SK-N-SH (cell line): ENCODE measurements around the gene ELMO3. TPM values are rescaled to one million over a fixed set of nuclear protein-coding genes. Genes with fewer than 3 reads are reported as not detected.
A peak's percentile ranks its signal among the peaks of the same experiment; 100 is the strongest.

Experiments
- CTCF ChIA-PET: fragments of 300-600, 350-600 bp; formaldehyde crosslinking; extraction: SDS; loops from one replicate; lab custom pipeline; 2021; lab: Yijun Ruan, JAX
- POLR2A ChIA-PET: fragments of 350-600 bp; sonication (Branson Sonifier 250); formaldehyde crosslinking; extraction: SDS; loops from one replicate; lab custom pipeline; 2020; ENCODE audit warnings: antibody characterized with exemption, inconsistent platforms; lab: Yijun Ruan, JAX
- DNase-seq: peaks from one replicate; pipeline ENCODE4 v3.0.0; 2012
- H2AFZ ChIP-seq: fragments of 200-600 bp; sonication (generic); 2 replicates; pipeline ENCODE4 v1.8.1; 2016; ENCODE audit warnings: antibody characterized with exemption, mild to moderate bottlenecking, low read depth
- H3F3A ChIP-seq: fragments of 200-600 bp; sonication (generic); replicated peaks from 2 replicates; pipeline ENCODE3; 2016; ENCODE audit warnings: antibody characterized with exemption, mild to moderate bottlenecking; ENCODE audit not compliant: insufficient read depth
- H3K27ac ChIP-seq, 2 experiments: fragments of 200-500 bp in 1 of 2; fragments of 200-600 bp in 1 of 2; sonication (Bioruptor generic) in 1 of 2; sonication (generic), shearing (Covaris generic) in 1 of 2; 2 replicates each; pipeline versions ENCODE4 v1.5.1 to v1.6.1; 2014 to 2016; ENCODE audit warnings: low read depth in 2 of 2, inconsistent platforms in 1 of 2, low read length in 1 of 2, mild to moderate bottlenecking in 1 of 2, mixed read lengths in 1 of 2
- H3K27me3 ChIP-seq: fragments of 200-600 bp; sonication (generic), shearing (Covaris generic); 2 replicates; pipeline ENCODE4 v1.6.1; 2016; ENCODE audit warnings: mixed run types; ENCODE audit not compliant: insufficient read depth
- H3K36me3 ChIP-seq, 2 experiments: fragments of 200-500 bp in 1 of 2; fragments of 200-600 bp in 1 of 2; sonication (Bioruptor generic) in 1 of 2; sonication (generic) in 1 of 2; replicated peaks in 1 of 2; 2 replicates each; pipeline versions ENCODE3 to v1.5.1; 2014 to 2016; ENCODE audit warnings: low read length in 1 of 2, mild to moderate bottlenecking in 1 of 2; ENCODE audit not compliant: insufficient read depth in 2 of 2, control insufficient read depth in 1 of 2
- H3K4me1 ChIP-seq, 2 experiments: fragments of 200-500 bp in 1 of 2; fragments of 200-600 bp in 1 of 2; sonication (Bioruptor generic) in 1 of 2; sonication (generic), shearing (Covaris generic) in 1 of 2; 2 replicates each; pipeline versions ENCODE4 v1.5.1 to v1.6.1; 2014 to 2016; ENCODE audit warnings: low read depth in 1 of 2, low read length in 1 of 2, mixed run types in 1 of 2; ENCODE audit not compliant: insufficient read depth in 2 of 2, control insufficient read depth in 1 of 2
- H3K4me2 ChIP-seq: fragments of 200-600 bp; sonication (generic), shearing (Covaris generic); 2 replicates; pipeline ENCODE4 v1.6.1; 2017; ENCODE audit warnings: mixed run types
- H3K4me3 ChIP-seq, 2 experiments: fragments of 200-500 bp in 1 of 2; fragments of 200-600 bp in 1 of 2; sonication (Bioruptor generic) in 1 of 2; sonication (generic), shearing (Covaris generic) in 1 of 2; 2 replicates each; pipeline versions ENCODE4 v1.5.1 to v1.8.1; 2014 to 2016; ENCODE audit warnings: low read depth in 2 of 2, inconsistent platforms in 1 of 2, low read length in 1 of 2, mild to moderate bottlenecking in 1 of 2, mixed read lengths in 1 of 2, moderate library complexity in 1 of 2
- H3K79me2 ChIP-seq: fragments of 200-600 bp; sonication (generic); 2 replicates; pipeline ENCODE4 v1.8.1; 2017; ENCODE audit warnings: mild to moderate bottlenecking; ENCODE audit not compliant: insufficient read depth
- H3K9ac ChIP-seq: fragments of 200-600 bp; sonication (generic); 2 replicates; pipeline ENCODE4 v1.6.1; 2017; ENCODE audit warnings: mixed run types
- H3K9me2 ChIP-seq: fragments of 200-600 bp; sonication (generic); 2 replicates; pipeline ENCODE4 v1.6.1; 2017; ENCODE audit warnings: mixed run types
- H3K9me3 ChIP-seq: fragments of 200-600 bp; sonication (generic); 2 replicates; pipeline ENCODE4 v1.6.1; 2017; ENCODE audit warnings: mixed run types, mild to moderate bottlenecking, moderate library complexity
- H4K20me1 ChIP-seq: fragments of 200-600 bp; sonication (generic); 2 replicates; pipeline ENCODE4 v1.6.1; 2017; ENCODE audit warnings: mild to moderate bottlenecking, mixed run types; ENCODE audit not compliant: insufficient read depth
- CHD2 ChIP-seq: fragments of 150-350 bp; IDR thresholded peaks from 2 replicates; pipeline ENCODE4 v1.6.1; 2018; ENCODE audit warnings: low read length; ENCODE audit not compliant: partially characterized antibody
- NRF1 ChIP-seq: IDR thresholded peaks from 2 replicates; pipeline ENCODE4 v1.6.1; 2012; ENCODE audit warnings: low read depth, mild to moderate bottlenecking, low read length
- RAD21 ChIP-seq: IDR thresholded peaks from 2 replicates; pipeline ENCODE4 v1.6.1; 2012; ENCODE audit warnings: mild to moderate bottlenecking, low read length
- RFX5 ChIP-seq: IDR thresholded peaks from 2 replicates; pipeline ENCODE4 v1.6.1; 2012; ENCODE audit warnings: mild to moderate bottlenecking, improper control_type of control experiment, low read length
- SMC3 ChIP-seq: IDR thresholded peaks from 2 replicates; pipeline ENCODE4 v1.6.1; 2012; ENCODE audit warnings: low read depth, low read length, improper control_type of control experiment
- WGBS: methylation state at CpG from one replicate; pipeline ENCODE4 v1.1.6; 2017; ENCODE audit warnings: low lambda C conversion rate; 5-methylcytosine and 5-hydroxymethylcytosine counted together
- polyA plus RNA-seq, 3 experiments: library from polyadenylated mRNA; depleted of rRNA; stranded (reverse); fragments of >200 nt; gene quantifications; 2 replicates each; pipeline ENCODE4 v1.2.3, GENCODE V29; 2012
- TF ChIP-seq, protein P1 (sequence below): fragments of 150-350 bp; IDR thresholded peaks from 2 replicates; pipeline ENCODE4 v1.6.1; 2017; ENCODE audit warnings: antibody characterized with exemption, low read length, low read depth, borderline replicate concordance
- TF ChIP-seq, protein P2 (sequence below): fragments of 200-600 bp; sonication (generic); IDR thresholded peaks from 2 replicates; pipeline ENCODE4 v1.6.1; 2017; ENCODE audit warnings: antibody characterized with exemption, mild to moderate bottlenecking, moderate library complexity

Gene ELMO3
- polyA plus RNA-seq, 1 of the 3 experiments (the other 2 are of a cell fraction): 2.3 TPM

DNA sequence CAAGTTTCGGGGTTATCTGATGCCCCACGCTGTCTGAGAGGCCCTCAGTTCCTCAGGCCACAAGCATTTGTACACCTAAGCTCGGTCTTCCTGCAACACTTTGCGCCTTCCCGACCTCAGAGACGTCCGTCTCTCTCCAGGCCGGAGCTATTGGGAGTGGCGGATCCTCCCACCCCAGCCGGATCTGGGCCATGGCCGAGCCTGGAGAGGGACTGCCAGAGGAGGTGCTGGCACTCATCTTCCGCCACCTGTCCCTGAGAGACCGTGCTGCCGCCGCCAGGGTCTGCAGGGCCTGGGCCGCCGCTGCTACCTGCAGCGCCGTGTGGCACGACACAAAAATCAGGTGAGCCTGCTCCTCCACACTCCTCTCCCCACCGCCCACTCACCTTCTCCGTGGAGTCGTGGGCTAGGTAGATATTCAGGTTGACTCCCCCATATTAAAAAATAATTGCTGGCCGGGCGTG is 37.3 kb upstream of the ELMO3 start (continued):
- TF ChIP-seq, protein P1, sequence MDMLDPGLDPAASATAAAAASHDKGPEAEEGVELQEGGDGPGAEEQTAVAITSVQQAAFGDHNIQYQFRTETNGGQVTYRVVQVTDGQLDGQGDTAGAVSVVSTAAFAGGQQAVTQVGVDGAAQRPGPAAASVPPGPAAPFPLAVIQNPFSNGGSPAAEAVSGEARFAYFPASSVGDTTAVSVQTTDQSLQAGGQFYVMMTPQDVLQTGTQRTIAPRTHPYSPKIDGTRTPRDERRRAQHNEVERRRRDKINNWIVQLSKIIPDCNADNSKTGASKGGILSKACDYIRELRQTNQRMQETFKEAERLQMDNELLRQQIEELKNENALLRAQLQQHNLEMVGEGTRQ: no peak
- TF ChIP-seq, protein P2, sequence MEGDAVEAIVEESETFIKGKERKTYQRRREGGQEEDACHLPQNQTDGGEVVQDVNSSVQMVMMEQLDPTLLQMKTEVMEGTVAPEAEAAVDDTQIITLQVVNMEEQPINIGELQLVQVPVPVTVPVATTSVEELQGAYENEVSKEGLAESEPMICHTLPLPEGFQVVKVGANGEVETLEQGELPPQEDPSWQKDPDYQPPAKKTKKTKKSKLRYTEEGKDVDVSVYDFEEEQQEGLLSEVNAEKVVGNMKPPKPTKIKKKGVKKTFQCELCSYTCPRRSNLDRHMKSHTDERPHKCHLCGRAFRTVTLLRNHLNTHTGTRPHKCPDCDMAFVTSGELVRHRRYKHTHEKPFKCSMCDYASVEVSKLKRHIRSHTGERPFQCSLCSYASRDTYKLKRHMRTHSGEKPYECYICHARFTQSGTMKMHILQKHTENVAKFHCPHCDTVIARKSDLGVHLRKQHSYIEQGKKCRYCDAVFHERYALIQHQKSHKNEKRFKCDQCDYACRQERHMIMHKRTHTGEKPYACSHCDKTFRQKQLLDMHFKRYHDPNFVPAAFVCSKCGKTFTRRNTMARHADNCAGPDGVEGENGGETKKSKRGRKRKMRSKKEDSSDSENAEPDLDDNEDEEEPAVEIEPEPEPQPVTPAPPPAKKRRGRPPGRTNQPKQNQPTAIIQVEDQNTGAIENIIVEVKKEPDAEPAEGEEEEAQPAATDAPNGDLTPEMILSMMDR: no peak
- no peak for TF ChIP-seq RAD21
- no peak for TF ChIP-seq SMC3
- TF ChIP-seq, all 33 proteins: peak for 0

DNA sequence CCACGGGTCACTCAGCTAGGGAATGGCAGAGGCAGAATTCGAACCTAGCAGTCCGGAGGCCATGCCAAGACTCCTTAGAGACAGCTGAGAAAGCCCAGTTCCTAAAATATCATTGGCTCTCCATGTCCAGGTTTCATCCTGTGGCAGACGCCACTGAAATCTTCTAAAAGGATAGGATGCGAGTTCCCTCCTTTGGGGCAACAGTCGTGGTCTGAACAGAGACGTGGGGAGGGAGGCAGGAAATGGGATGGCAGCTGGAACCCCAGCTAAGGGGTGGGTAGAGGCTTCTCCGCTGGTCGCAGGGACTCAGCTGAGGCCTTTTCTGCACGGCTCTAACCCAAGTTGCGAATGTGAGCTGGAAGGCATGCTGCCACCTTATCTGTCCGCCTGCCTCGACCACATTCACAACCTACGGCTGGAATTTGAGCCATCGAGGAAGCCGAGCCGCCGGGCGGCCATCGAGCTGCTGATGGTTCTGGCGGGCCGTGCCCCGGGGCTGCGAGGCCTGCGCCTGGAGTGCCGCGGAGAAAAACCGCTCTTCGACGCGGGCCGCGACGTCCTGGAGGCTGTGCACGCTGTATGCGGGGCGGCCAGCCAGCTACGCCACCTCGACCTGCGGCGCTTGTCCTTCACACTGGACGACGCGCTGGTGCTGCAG is 36.3 kb upstream of the ELMO3 start:
- POLR2A ChIA-PET: interaction anchor here (1.6 to 3.9 kb wide), 4 partner anchors 11 to 23 kb away, joined by 4 to 37 read pairs (median 8); partner anchors contain the start of gene B3GNT9
- Histone ChIP-seq H4K20me1 (0 out of 2 replicates have a peak, but pooled peaks cover 2% of the 10 kb centered on the region), H3F3A (peaks cover 12% of the 10 kb centered on the region), H3K27ac (peak overlapping the region in 1 of 2 experiments; percentile 90; a peak in 2 of 4 replicates), H3K9ac (no peak overlapping the region), H3K4me3 (no peak overlapping the region; a peak in 1 of 4 replicates), H2AFZ (no peak overlapping the region), H3K4me2 (no peak overlapping the region)
- no peak for DNase-seq
- WGBS: 89% methylated on average over 43 of the region's 44 CpGs
- no peak for TF ChIP-seq NRF1
- peak; percentile 96 for TF ChIP-seq RFX5
- TF ChIP-seq, all 33 proteins: peak for 1
- CTCF ChIA-PET: interaction anchor here (0.9 to 14.2 kb wide), 13 partner anchors 7 to 210 kb away, joined by 3 to 470 read pairs (median 8); partner anchors contain the start of genes B3GNT9 and CBFB
- H3K36me3 ChIP-seq: no peaks in the 10 kb centered on the region
- no peaks in the 10 kb centered on the region for H3K9me2 ChIP-seq
- no peaks in the 10 kb centered on the region for H3K27me3 ChIP-seq
- no peaks in the 10 kb centered on the region for H3K9me3 ChIP-seq
- H3K4me1 ChIP-seq: peaks cover 4 to 30% of the 10 kb centered on the region in 2 experiments; a peak in 1 of 4 replicates
- H3K79me2 ChIP-seq: no peaks in the 10 kb centered on the region

DNA sequence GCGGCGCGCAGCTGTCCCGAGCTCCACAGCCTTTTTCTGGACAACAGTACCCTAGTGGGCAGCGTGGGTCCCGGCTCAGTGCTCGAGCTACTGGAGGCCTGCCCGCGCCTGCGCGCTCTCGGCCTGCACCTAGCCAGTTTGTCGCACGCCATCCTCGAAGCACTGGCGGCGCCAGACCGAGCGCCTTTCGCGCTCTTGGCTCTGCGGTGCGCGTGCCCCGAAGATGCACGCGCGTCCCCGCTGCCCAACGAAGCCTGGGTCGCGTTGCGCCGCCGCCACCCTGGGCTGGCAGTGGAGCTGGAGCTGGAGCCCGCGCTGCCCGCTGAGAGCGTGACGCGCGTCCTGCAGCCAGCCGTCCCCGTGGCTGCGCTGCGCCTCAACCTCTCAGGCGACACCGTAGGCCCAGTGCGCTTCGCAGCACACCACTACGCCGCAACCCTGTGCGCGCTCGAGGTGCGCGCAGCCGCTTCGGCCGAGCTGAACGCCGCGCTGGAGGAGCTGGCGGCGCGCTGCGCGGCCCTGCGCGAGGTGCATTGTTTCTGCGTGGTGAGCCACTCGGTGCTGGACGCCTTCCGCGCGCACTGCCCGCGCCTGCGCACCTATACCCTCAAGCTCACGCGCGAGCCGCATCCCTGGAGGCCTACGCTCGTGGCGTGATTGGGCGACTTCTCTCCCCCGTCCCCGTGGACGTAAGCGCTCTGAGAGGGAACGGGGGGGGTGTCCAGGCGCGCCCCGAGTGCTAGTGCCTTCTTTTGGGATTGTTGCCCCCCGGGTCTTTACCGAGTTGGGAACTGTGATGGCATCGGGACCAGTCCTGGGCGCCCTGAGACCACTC is 35.5 kb upstream of the ELMO3 start:
- peak overlapping the region in 1 of 2 experiments; percentile 49; a peak in 2 of 4 replicates for H3K4me3 ChIP-seq
- TF ChIP-seq, protein P1: no peak
- TF ChIP-seq NRF1: peak; percentile 72
- peak; percentile 41 for TF ChIP-seq CHD2
- no peak overlapping the region for H3K9ac ChIP-seq
- POLR2A ChIA-PET: interaction anchor here (1.3 to 3.9 kb wide), 5 partner anchors 11 to 22 kb away, joined by 3 to 37 read pairs (median 6); partner anchors contain the start of gene B3GNT9
- H3F3A ChIP-seq: peaks cover 14% of the 10 kb centered on the region
- no peaks in the 10 kb centered on the region for H3K9me3 ChIP-seq
- no peaks in the 10 kb centered on the region for H3K9me2 ChIP-seq
- H2AFZ ChIP-seq: no peak overlapping the region
- peaks cover 4 to 30% of the 10 kb centered on the region in 2 experiments; a peak in 1 of 4 replicates for H3K4me1 ChIP-seq
- DNase-seq: peak; percentile 83
- H4K20me1 ChIP-seq: no peaks in the 10 kb centered on the region
- peak overlapping the region in 1 of 2 experiments; percentile 90; a peak in 2 of 4 replicates for H3K27ac ChIP-seq
- H3K36me3 ChIP-seq: no peaks in the 10 kb centered on the region
- CTCF ChIA-PET: interaction anchor here (1.1 to 14.2 kb wide), 12 partner anchors 8 to 209 kb away, joined by 4 to 470 read pairs (median 8); partner anchors contain the start of genes B3GNT9 and CBFB
- no peaks in the 10 kb centered on the region for H3K27me3 ChIP-seq
- H3K4me2 ChIP-seq: peak overlapping the region; percentile 15; the same call in 1 of the 2 replicates
- no peaks in the 10 kb centered on the region for H3K79me2 ChIP-seq
- 31% methylated on average over 39 of the region's 99 CpGs for WGBS
